IMR-90 (cell line): Measurements from ENCODE around the gene CD44. TPM values are rescaled to one million over a fixed set of nuclear protein-coding genes. Genes with fewer than 3 reads are reported as not detected.

Experiments used
- ATAC-seq: fragments of 200-7000 bp; cut with Tn5 transposase; 2 replicates; pipeline ENCODE4 v1.9.1; 2020; ENCODE audit warnings: low read depth, mild to moderate bottlenecking, moderate library complexity
- BruUV-seq: library from RNA; stranded (reverse); fragments of 400-500 nt; replicated peaks from 2 replicates; lab custom pipeline; 2021; lab: Mats Ljungman, UMichigan
- CTCF ChIA-PET: fragments of 300-600 bp; formaldehyde crosslinking; extraction: SDS; loops from one replicate; lab custom pipeline; 2021; ENCODE audit warnings: antibody characterized with exemption; lab: Yijun Ruan, JAX
- POLR2A ChIA-PET: fragments of 300-600 bp; sonication (Branson Sonifier 250); formaldehyde crosslinking; loops from one replicate; lab custom pipeline; 2022; ENCODE audit warnings: antibody characterized with exemption; ENCODE audit not compliant: unreplicated experiment; lab: Charles Lee
- DNase-seq: peaks from one replicate; pipeline ENCODE4 v3.0.0; 2013
- H2AFZ ChIP-seq: replicated peaks from 2 replicates; pipeline ENCODE3; 2013; ENCODE audit warnings: low read length, mild to moderate bottlenecking; ENCODE audit not compliant: poor library complexity
- H2AK5ac ChIP-seq: 2 replicates; pipeline ENCODE4 v1.6.1; 2013; ENCODE audit warnings: low read depth, low read length, inconsistent platforms
- H2AK9ac ChIP-seq: replicated peaks from 2 replicates; pipeline ENCODE3; 2013; ENCODE audit warnings: mild to moderate bottlenecking, low read depth, low read length, moderate library complexity; ENCODE audit not compliant: poor library complexity
- H2BK120ac ChIP-seq: 2 replicates; pipeline ENCODE4 v1.6.1; 2013; ENCODE audit warnings: low read depth, low read length, inconsistent platforms
- H2BK15ac ChIP-seq: 3 replicates; pipeline ENCODE4 v1.6.1; 2013; ENCODE audit warnings: low read depth, low read length, inconsistent platforms
- H2BK20ac ChIP-seq: 2 replicates; pipeline ENCODE4 v1.6.1; 2013; ENCODE audit warnings: low read depth, mild to moderate bottlenecking, inconsistent platforms, low read length, moderate library complexity
- H2BK5ac ChIP-seq: 2 replicates; pipeline ENCODE4 v1.6.1; 2013; ENCODE audit warnings: mild to moderate bottlenecking, low read depth, low read length, inconsistent platforms; ENCODE audit not compliant: poor library complexity, severe bottlenecking
- H3K14ac ChIP-seq: replicated peaks from 2 replicates; pipeline ENCODE4 v1.6.1; 2013; ENCODE audit warnings: low read depth, low read length, inconsistent platforms
- H3K18ac ChIP-seq: 2 replicates; pipeline ENCODE4 v1.6.1; 2013; ENCODE audit warnings: low read depth, low read length, control low read depth
- H3K23ac ChIP-seq: 2 replicates; pipeline ENCODE4 v1.6.1; 2013; ENCODE audit warnings: low read depth, low read length, inconsistent platforms
- H3K27ac ChIP-seq: 2 replicates; pipeline ENCODE4 v1.5.1; 2013; ENCODE audit warnings: mild to moderate bottlenecking, control low read depth, low read length; ENCODE audit not compliant: insufficient read depth
- H3K27me3 ChIP-seq: 2 replicates; pipeline ENCODE4 v1.6.1; 2013; ENCODE audit warnings: low read length; ENCODE audit not compliant: control insufficient read depth, insufficient read depth
- H3K36me3 ChIP-seq: 2 replicates; pipeline ENCODE4 v1.6.1; 2013; ENCODE audit warnings: low read length, mixed read lengths; ENCODE audit not compliant: control insufficient read depth, insufficient read depth
- H3K4ac ChIP-seq: 2 replicates; pipeline ENCODE4 v1.6.1; 2013; ENCODE audit warnings: low read depth, low read length, inconsistent platforms
- H3K4me1 ChIP-seq: 2 replicates; pipeline ENCODE4 v1.6.1; 2013; ENCODE audit warnings: low read length, mixed read lengths; ENCODE audit not compliant: control insufficient read depth, insufficient read depth
- H3K4me2 ChIP-seq: 2 replicates; pipeline ENCODE4 v1.6.1; 2013; ENCODE audit warnings: low read depth, mild to moderate bottlenecking, control low read depth, low read length, moderate library complexity
- H3K4me3 ChIP-seq: 2 replicates; pipeline ENCODE4 v1.5.1; 2013; ENCODE audit warnings: low read depth, mild to moderate bottlenecking, control low read depth, low read length, moderate library complexity; ENCODE audit not compliant: insufficient read depth
- H3K56ac ChIP-seq: 2 replicates; pipeline ENCODE4 v1.6.1; 2013; ENCODE audit warnings: low read length, inconsistent platforms; ENCODE audit not compliant: insufficient read depth; ENCODE audit errors: extremely low read depth
- H3K79me1 ChIP-seq, 2 experiments: 2 replicates each; pipeline ENCODE4 v1.6.1; 2013; ENCODE audit warnings: low read length in 2 of 2, inconsistent platforms in 1 of 2, low read depth in 1 of 2
- H3K9ac ChIP-seq: 2 replicates; pipeline ENCODE4 v1.6.1; 2013; ENCODE audit warnings: low read depth, low read length, control low read depth
- H3K9me1 ChIP-seq: 2 replicates; pipeline ENCODE4 v1.6.1; 2013; ENCODE audit warnings: low read length, inconsistent platforms; ENCODE audit not compliant: insufficient read depth
- H3K9me3 ChIP-seq: 2 replicates; pipeline ENCODE4 v1.6.1; 2013; ENCODE audit warnings: low read length; ENCODE audit not compliant: control insufficient read depth, insufficient read depth
- H4K20me1 ChIP-seq: 2 replicates; pipeline ENCODE4 v1.6.1; 2013; ENCODE audit warnings: low read length, inconsistent platforms; ENCODE audit not compliant: insufficient read depth
- H4K5ac ChIP-seq: 2 replicates; pipeline ENCODE4 v1.6.1; 2013; ENCODE audit warnings: mild to moderate bottlenecking, low read depth, low read length, control low read depth
- H4K8ac ChIP-seq, 2 experiments: 2 replicates each; pipeline ENCODE4 v1.6.1; 2013; ENCODE audit warnings: low read depth in 2 of 2, low read length in 2 of 2, control low read depth in 1 of 2, inconsistent platforms in 1 of 2
- H4K91ac ChIP-seq: 2 replicates; pipeline ENCODE4 v1.6.1; 2013; ENCODE audit warnings: low read depth, low read length, inconsistent platforms; ENCODE audit not compliant: insufficient read depth
- CEBPB ChIP-seq: IDR thresholded peaks from 2 replicates; pipeline ENCODE4 v1.6.1; 2012; ENCODE audit warnings: low read depth, low read length, improper control_type of control experiment
- CTCF ChIP-seq: conservative IDR thresholded peaks from 2 replicates; pipeline ENCODE4 v1.5.1; 2012; ENCODE audit warnings: mild to moderate bottlenecking, low read depth, low read length, improper control_type of control experiment
- ELK1 ChIP-seq: fragments of 150-350 bp; IDR thresholded peaks from 2 replicates; pipeline ENCODE4 v1.6.1; 2016; ENCODE audit warnings: low read depth, mild to moderate bottlenecking, low read length, moderate library complexity, borderline replicate concordance
- FOS ChIP-seq: fragments of 150-350 bp; IDR thresholded peaks from 2 replicates; pipeline ENCODE4 v1.6.1; 2016; ENCODE audit warnings: low read depth, low read length
- MAFK ChIP-seq: IDR thresholded peaks from 2 replicates; pipeline ENCODE4 v1.6.1; 2012; ENCODE audit warnings: low read depth, low read length, improper control_type of control experiment
- MAZ ChIP-seq: IDR thresholded peaks from 2 replicates; pipeline ENCODE4 v1.6.1; 2012; ENCODE audit warnings: low read depth, mild to moderate bottlenecking, low read length, improper control_type of control experiment, moderate library complexity, borderline replicate concordance
- POLR2A ChIP-seq: IDR thresholded peaks from 2 replicates; pipeline ENCODE4 v1.6.1; 2012; ENCODE audit warnings: mild to moderate bottlenecking, low read depth, low read length
- RCOR1 ChIP-seq: IDR thresholded peaks from 2 replicates; pipeline ENCODE4 v1.6.1; 2012; ENCODE audit warnings: mild to moderate bottlenecking, low read length, improper control_type of control experiment; ENCODE audit not compliant: insufficient replicate concordance
- RFX5 ChIP-seq: IDR thresholded peaks from 2 replicates; pipeline ENCODE4 v1.8.0; 2012; ENCODE audit warnings: low read depth, mild to moderate bottlenecking, low read length, moderate library complexity
- SMC3 ChIP-seq: fragments of 150-350 bp; IDR thresholded peaks from 2 replicates; pipeline ENCODE4 v1.6.1; 2016; ENCODE audit warnings: low read depth, mild to moderate bottlenecking, antibody characterized with exemption, low read length, moderate library complexity
- USF2 ChIP-seq: fragments of 150-350 bp; IDR thresholded peaks from 2 replicates; pipeline ENCODE4 v1.6.1; 2017; ENCODE audit warnings: mild to moderate bottlenecking, antibody characterized with exemption, low read length, low read depth
- WGBS, 2 experiments: methylation state at CpG; one replicate each; pipeline versions ENCODE4 v1.1.5 to v1.1.7; 2013; ENCODE audit warnings: missing lambda C conversion rate in 2 of 2; ENCODE audit not compliant: insufficient read length in 1 of 2; ENCODE audit errors: extremely low coverage in 2 of 2; 5-methylcytosine and 5-hydroxymethylcytosine counted together
- dilution Hi-C: fragments of 300-500 bp; cut with HindIII; formaldehyde crosslinking; loops from one replicate; pipeline ENCODE4 v1.14.3; 2018; ENCODE audit warnings: low sequenced_read_pairs; ENCODE audit not compliant: unreplicated experiment
- in situ Hi-C: fragments of 300-500 bp; cut with MboI; formaldehyde crosslinking; loops from 3 replicates; pipeline ENCODE4 v1.14.3; 2019; ENCODE audit warnings: low sequenced_read_pairs, inconsistent platforms, mixed read lengths
- intact Hi-C: fragments of 100-400 bp; cut with micrococcal nuclease; formaldehyde crosslinking; loops from 2 replicates; pipeline ENCODE4 v1.10.0; 2022
- polyA plus RNA-seq, 3 experiments: library from polyadenylated mRNA; depleted of rRNA; stranded (reverse); fragments of >200 nt; gene quantifications; 2 replicates each; pipeline ENCODE4 v1.2.3, GENCODE V29; 2012; ENCODE audit warnings: low replicate concordance in 1 of 3
- total RNA-seq: library from RNA; depleted of rRNA; stranded (reverse); fragments of >200 nt; gene quantifications from 2 replicates; pipeline ENCODE4 v1.2.3, GENCODE V29; 2012

CD44 gene
- total and polyA plus RNA-seq, 2 of the 4 experiments (the other 2 are of a cell fraction) = 357 to 947 TPM

- H3K27ac ChIP-seq = no peak overlapping the region
- H3K9me1 ChIP-seq = no peaks in the 10 kb centered on the region
- no peak overlapping the region for H2BK15ac ChIP-seq
- H2BK20ac ChIP-seq = no peak overlapping the region
- H3K14ac ChIP-seq = no peak overlapping the region
- ATAC-seq = no peak
- no peak for DNase-seq
- H3K18ac ChIP-seq = no peak overlapping the region
- peaks cover 9% of the 10 kb centered on the region for H3K27me3 ChIP-seq
- H3K23ac ChIP-seq = no peak overlapping the region
- no peaks in the 10 kb centered on the region for H3K9me3 ChIP-seq
- no peak overlapping the region for H2AK5ac ChIP-seq
- CTCF ChIA-PET = no interaction called here
- dilution Hi-C loops (no loop called here), in situ Hi-C loops (no loop called here), intact Hi-C loops (no loop called here)
- no peak overlapping the region for H2AFZ ChIP-seq
- no peaks in the 10 kb centered on the region for H3K79me1 ChIP-seq
- no peak overlapping the region for H4K91ac ChIP-seq
- TF ChIP-seq CTCF (no peak), RCOR1 (no peak), USF2 (no peak), SMC3 (no peak), POLR2A (no peak), ELK1 (no peak), MAFK (no peak), RFX5 (no peak), CEBPB (no peak), FOS (no peak), MAZ (no peak)
- no peak overlapping the region for H2AK9ac ChIP-seq
- H2BK5ac ChIP-seq = no peak overlapping the region
- POLR2A ChIA-PET = no interaction called here
- H3K4ac ChIP-seq = no peak overlapping the region
- H3K56ac ChIP-seq = no peak overlapping the region
- no peak overlapping the region for H3K4me2 ChIP-seq
- no peak overlapping the region for H3K9ac ChIP-seq
- no peaks in the 10 kb centered on the region for H3K4me1 ChIP-seq
- H3K36me3 ChIP-seq = no peaks in the 10 kb centered on the region
- no CpG with 5 or more reads among the region's 1 CpG for WGBS, 2 experiments
- H4K5ac ChIP-seq = no peak overlapping the region
- no peak overlapping the region for H2BK120ac ChIP-seq
- BruUV-seq = no TSS peak
- no peak overlapping the region for H4K8ac ChIP-seq
- peaks cover 2% of the 10 kb centered on the region; the same call in 1 of the 2 replicates for H4K20me1 ChIP-seq
- no peak overlapping the region for H3K4me3 ChIP-seq
These were observed 16.7 kb upstream of the CD44 start for GRCh38 chr11:35122308-35122707.
